Gastrocnemius medialis (tissue), 4 donors: Measurements from ENCODE around the gene C11orf52.

Experiments used
- POLR2A ChIP-seq, 2 donors: fragments of 450-650 bp; IDR thresholded peaks; one replicate each; pipeline ENCODE4 v1.6.1; 2017; ENCODE audit warnings: antibody characterized with exemption in 2 of 2, mild to moderate bottlenecking in 2 of 2, moderate library complexity in 2 of 2
- TF ChIP-seq, protein P1 (sequence below), 5 experiments: fragments of 450-650 bp in 3 of 5; fragments of 200-600 bp in 2 of 5; sonication (generic) in 2 of 5; IDR thresholded peaks in 4 of 5; conservative IDR thresholded peaks in 1 of 5; 1 replicate in 4 of 5; 2 replicates in 1 of 5; pipeline ENCODE4 v1.5.1; 2016 to 2019; ENCODE audit warnings: antibody characterized with exemption in 5 of 5, mild to moderate bottlenecking in 3 of 5, moderate library complexity in 3 of 5

DNA sequence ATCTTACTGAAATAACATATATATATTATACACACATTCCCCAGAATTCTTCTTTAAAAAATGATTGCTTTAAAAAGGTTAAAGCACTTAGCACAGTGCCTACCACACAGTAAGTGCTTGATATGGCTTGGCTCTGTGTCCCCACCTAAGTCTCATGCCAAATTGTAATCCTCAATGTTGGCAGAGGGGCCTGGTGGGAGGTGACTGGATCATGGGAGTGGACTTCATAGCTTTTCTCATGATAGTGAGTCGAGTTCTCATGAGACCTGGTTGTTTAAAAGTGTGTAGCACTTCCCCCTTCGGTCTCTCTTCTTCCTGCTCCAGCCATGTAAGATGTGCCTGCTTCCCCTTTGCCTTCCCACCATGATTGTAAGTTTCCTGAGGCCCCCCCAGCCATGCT is 13.3 kb upstream of the C11orf52 start:
- TF ChIP-seq, protein P1, sequence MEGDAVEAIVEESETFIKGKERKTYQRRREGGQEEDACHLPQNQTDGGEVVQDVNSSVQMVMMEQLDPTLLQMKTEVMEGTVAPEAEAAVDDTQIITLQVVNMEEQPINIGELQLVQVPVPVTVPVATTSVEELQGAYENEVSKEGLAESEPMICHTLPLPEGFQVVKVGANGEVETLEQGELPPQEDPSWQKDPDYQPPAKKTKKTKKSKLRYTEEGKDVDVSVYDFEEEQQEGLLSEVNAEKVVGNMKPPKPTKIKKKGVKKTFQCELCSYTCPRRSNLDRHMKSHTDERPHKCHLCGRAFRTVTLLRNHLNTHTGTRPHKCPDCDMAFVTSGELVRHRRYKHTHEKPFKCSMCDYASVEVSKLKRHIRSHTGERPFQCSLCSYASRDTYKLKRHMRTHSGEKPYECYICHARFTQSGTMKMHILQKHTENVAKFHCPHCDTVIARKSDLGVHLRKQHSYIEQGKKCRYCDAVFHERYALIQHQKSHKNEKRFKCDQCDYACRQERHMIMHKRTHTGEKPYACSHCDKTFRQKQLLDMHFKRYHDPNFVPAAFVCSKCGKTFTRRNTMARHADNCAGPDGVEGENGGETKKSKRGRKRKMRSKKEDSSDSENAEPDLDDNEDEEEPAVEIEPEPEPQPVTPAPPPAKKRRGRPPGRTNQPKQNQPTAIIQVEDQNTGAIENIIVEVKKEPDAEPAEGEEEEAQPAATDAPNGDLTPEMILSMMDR (IDR thresholded peaks at IDR 0.05 in 4 of 5, conservative IDR thresholded peaks at IDR 0.05 in 1 of 5): no peak
- TF ChIP-seq POLR2A (IDR thresholded peaks at IDR 0.05): no peak
